ENCODE data around the gene POLR2E. TPM values are rescaled to one million over a fixed set of nuclear protein-coding genes. Genes with fewer than 3 reads are reported as not detected.

The POLR2E gene
- total and polyA plus RNA-seq, 8 donors: 40.0 to 69.4 (median 61.3) TPM

DNA sequence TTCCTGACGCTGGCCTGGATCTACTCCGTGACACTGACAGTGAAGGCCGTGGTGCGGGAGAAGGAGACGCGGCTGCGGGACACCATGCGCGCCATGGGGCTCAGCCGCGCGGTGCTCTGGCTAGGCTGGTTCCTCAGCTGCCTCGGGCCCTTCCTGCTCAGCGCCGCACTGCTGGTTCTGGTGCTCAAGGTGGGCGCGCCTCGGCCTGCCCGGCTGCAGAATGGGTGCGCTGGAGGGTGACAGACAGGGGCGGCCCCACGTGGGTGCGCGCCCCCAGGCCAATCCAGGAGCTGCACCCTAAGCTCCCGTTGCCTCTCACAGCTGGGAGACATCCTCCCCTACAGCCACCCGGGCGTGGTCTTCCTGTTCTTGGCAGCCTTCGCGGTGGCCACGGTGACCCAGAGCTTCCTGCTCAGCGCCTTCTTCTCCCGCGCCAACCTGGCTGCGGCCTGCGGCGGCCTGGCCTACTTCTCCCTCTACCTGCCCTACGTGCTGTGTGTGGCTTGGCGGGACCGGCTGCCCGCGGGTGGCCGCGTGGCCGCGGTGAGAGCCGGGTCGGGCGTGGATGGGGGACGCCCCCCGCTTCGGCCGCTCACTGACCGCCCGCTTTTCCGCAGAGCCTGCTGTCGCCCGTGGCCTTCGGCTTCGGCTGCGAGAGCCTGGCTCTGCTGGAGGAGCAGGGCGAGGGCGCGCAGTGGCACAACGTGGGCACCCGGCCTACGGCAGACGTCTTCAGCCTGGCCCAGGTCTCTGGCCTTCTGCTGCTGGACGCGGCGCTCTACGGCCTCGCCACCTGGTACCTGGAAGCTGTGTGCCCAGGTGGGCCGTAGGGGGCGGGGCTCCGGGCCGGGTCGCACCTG is 48.1 kb downstream of the POLR2E start:
- intact Hi-C loops (cut with DNase I): no loop called here
- H3K27ac ChIP-seq: no peak overlapping the region
- DNase-seq (peak in 1 of 6 donors; percentile 70), ATAC-seq (no peak), FAIRE-seq (no peak)
- H3K9me3 ChIP-seq: no peaks in the 10 kb centered on the region
- WGBS, 2 donors: 94% methylated on average over 76 to 77 of the region's 77 CpGs
- no peaks in the 10 kb centered on the region for H3K36me3 ChIP-seq
- H3K27me3 ChIP-seq: no peaks in the 10 kb centered on the region
- no peak overlapping the region for H3K4me3 ChIP-seq
- TF ChIP-seq, protein P1, sequence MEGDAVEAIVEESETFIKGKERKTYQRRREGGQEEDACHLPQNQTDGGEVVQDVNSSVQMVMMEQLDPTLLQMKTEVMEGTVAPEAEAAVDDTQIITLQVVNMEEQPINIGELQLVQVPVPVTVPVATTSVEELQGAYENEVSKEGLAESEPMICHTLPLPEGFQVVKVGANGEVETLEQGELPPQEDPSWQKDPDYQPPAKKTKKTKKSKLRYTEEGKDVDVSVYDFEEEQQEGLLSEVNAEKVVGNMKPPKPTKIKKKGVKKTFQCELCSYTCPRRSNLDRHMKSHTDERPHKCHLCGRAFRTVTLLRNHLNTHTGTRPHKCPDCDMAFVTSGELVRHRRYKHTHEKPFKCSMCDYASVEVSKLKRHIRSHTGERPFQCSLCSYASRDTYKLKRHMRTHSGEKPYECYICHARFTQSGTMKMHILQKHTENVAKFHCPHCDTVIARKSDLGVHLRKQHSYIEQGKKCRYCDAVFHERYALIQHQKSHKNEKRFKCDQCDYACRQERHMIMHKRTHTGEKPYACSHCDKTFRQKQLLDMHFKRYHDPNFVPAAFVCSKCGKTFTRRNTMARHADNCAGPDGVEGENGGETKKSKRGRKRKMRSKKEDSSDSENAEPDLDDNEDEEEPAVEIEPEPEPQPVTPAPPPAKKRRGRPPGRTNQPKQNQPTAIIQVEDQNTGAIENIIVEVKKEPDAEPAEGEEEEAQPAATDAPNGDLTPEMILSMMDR (IDR thresholded peaks at IDR 0.05): no peak
- H3K4me1 ChIP-seq: peaks cover 0 to under 1% (median 0%) of the 10 kb centered on the region in 3 donors

- ATAC-seq (no peak), FAIRE-seq (no peak), DNase-seq (no peak)
- H3K27me3 ChIP-seq: no peaks in the 10 kb centered on the region
- H3K36me3 ChIP-seq: no peaks in the 10 kb centered on the region
- intact Hi-C loops (cut with DNase I): no loop called here
- WGBS, 2 donors: 93 to 94% methylated on average over 33 of the region's 33 CpGs
- H3K4me1 ChIP-seq: peaks cover 0 to 9% (median 0%) of the 10 kb centered on the region in 3 donors
- no peak overlapping the region for H3K27ac ChIP-seq
- H3K4me3 ChIP-seq: no peak overlapping the region
- TF ChIP-seq, protein P1 (IDR thresholded peaks at IDR 0.05): no peak
- H3K9me3 ChIP-seq: no peaks in the 10 kb centered on the region
These were observed 49.0 kb downstream of the POLR2E start for GRCh38 chr19:1046117-1046626.

DNA sequence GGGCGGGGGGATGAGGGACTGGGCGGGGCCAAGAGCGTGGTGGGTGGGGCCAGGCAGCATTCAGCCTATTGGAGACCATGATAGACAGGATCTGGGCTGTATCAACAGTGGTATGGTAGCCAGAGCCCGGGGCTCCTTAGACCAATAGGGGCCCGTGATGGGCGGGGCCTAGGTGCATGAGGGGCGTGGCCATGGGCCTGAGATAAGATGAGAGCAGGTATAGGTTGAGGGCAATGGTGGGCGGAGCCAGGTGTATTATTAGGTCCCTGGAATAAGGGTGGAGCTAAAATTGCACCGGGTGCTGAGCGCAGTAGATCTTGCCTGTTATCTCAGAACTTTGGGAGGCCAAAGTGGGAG is 50.0 kb downstream of the POLR2E start:
- FAIRE-seq (no peak), DNase-seq (peak in 3 of 6 donors; percentile 50 to 78 (median 69)), ATAC-seq (no peak)
- intact Hi-C loops (cut with DNase I): no loop called here
- Histone ChIP-seq H3K27me3 (no peaks in the 10 kb centered on the region), H3K36me3 (no peaks in the 10 kb centered on the region), H3K4me3 (no peak overlapping the region), H3K27ac (no peak overlapping the region), H3K4me1 (peaks cover 0 to 10% (median 0%) of the 10 kb centered on the region in 3 donors), H3K9me3 (no peaks in the 10 kb centered on the region)
- 71 to 72% methylated on average over 10 of the region's 10 CpGs for WGBS, 2 donors
- TF ChIP-seq, protein P1 (IDR thresholded peaks at IDR 0.05): no peak

DNA sequence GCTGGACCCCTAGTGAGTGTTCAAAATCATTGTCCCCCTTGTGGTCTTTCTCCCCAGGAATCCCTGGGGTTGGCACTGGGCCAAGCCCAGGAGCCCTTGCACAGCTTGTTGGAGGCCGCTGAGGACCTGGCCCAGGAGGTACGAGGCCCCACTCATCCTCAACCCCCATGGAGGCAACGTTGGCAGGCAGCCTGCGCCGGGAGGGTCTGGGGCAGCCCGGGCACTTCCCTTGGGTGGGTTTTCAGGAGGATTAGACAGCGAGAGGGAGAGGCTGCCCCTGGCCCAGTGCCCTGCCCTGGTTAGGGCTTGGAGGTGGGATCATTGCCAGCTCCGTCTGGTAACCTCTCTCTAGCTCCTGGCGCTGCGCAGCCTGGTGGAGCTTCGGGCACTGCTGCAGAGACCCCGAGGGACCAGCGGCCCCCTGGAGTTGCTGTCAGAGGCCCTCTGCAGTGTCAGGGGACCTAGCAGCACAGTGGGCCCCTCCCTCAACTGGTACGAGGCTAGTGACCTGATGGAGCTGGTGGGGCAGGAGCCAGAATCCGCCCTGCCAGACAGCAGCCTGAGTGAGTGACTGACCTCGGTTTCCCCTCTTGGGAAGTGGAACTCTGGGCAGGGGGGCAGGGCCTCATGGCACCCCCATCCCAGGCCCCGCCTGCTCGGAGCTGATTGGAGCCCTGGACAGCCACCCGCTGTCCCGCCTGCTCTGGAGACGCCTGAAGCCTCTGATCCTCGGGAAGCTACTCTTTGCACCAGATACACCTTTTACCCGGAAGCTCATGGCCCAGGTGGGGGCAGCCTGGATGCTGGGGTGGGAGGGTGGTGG is 52.3 kb downstream of the POLR2E start:
- ATAC-seq (no peak), DNase-seq (peak in 3 of 6 donors; percentile 33 to 83 (median 65)), FAIRE-seq (no peak)
- Histone ChIP-seq H3K4me1 (peaks cover 0 to 10% (median 0%) of the 10 kb centered on the region in 3 donors), H3K4me3 (no peak overlapping the region), H3K27ac (no peak overlapping the region), H3K36me3 (no peaks in the 10 kb centered on the region), H3K9me3 (no peaks in the 10 kb centered on the region), H3K27me3 (no peaks in the 10 kb centered on the region)
- intact Hi-C loops (cut with DNase I): no loop called here
- 83 to 87% methylated on average over 23 of the region's 23 CpGs for WGBS, 2 donors
- TF ChIP-seq, protein P1 (IDR thresholded peaks at IDR 0.05): no peak
